ENCODE results near the gene TC2N.
"Not testable (repeated sequence)": the region's sequence is repeated elsewhere in the genome, so short reads cannot be mapped to it uniquely, and the experiment has no call there.

Gene TC2N

GRCh38 chr14:91751719-91752118 is 115.6 kb downstream of the TC2N start:
- DNase-seq: no peak

- DNase-seq: no peak
These were observed 116.6 kb downstream of the TC2N start for GRCh38 chr14:91750634-91751198.

DNA sequence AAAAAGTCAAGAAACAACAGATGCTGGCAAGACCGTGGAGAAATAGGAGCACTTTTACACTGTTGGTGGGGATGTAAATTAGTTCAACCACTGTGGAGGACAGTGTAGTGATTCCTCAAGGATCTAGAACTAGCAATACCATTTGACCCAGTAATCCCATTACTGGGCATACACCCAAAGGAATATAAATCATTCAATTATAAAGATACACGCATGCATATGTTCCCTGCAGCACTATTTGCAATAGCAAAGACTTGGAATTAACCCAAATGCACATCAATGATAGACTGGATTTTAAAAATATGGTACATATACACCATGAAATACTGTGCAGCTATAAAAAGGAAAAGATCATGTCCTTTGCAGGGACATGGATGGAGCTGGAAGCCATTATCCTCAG is 117.5 kb downstream of the TC2N start:
- DNase-seq: no peak

DNA sequence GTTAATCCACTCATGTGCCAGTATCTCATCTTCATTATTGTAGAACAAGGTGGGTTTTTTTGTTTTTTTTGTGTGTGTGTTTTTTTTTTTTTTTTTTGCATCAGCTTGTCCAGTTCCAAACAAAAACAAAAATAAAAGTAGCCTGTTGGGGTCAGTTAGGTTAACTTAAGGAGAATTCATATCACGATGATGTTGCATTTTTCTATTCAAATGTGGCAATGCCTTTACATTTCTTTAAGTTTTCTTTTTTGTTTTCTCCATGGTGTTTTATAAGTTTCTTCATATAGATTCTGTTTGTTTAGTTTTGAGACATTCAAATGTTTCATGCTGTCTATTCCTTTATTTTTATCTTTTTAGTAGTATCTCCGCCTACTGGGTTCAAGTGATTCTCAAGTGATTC is 119.3 kb downstream of the TC2N start:
- DNase-seq: no peak

- DNase-seq: no peak
These were observed 122.0 kb downstream of the TC2N start for GRCh38 chr14:91745344-91745743.

GRCh38 chr14:91744068-91744480 is 123.3 kb downstream of the TC2N start:
- no peak for DNase-seq

GRCh38 chr14:91743305-91743653 is 124.1 kb downstream of the TC2N start:
- no peak for DNase-seq

DNA sequence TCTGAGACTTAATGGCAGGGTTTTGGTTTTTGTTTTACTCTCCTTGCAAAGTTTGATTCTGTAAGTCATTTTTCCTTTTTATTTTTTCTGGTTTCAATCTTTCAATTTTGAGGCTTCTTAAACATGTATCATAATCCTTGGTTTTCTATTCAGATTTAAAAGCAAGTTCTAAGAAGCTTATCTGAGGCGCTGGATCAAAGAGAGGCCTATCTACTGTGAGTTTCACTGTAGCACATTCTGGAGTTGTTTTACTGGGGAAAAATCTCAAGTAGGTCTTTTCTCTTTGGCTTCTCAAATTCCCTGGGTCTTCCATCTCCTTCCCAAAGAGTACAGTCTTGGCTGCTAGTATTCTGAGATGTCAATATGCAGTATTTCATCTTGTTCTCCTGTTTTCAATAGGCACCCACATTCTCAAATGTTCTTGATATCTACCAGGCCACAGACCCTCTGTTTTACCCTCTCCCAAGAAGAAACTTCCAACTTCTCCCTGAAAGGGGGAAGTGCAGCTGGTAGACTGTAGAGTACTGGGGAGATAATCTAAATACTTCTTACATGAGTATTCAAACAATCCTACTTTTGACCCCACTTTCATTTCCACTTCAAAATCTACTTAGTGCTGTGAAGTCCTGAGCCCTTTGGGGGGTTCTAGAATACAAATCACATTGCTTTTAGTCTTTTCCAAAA is 124.6 kb downstream of the TC2N start:
- no peak for DNase-seq

- DNase-seq: not testable (repeated sequence)
These were observed 127.5 kb downstream of the TC2N start for GRCh38 chr14:91739867-91740266.

DNA sequence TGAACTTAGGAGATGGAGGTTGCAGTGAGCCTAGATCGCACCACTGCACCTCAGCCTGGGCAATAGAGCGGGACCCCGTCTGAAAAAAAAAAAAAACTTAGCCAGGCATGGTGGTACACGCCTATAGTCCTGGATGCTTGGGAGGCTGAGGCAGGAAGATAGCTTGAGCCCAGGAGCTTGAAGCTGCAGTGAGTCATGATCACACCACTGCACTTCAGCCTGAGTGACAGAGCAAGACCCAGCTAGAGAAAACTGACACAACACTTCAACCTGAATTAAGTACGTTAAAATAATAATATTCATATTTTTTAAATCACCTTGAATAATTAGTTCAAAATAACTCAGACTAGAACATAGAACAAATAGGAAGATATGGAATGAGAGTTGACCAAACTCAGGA is 129.7 kb downstream of the TC2N start:
- no peak for DNase-seq

DNA sequence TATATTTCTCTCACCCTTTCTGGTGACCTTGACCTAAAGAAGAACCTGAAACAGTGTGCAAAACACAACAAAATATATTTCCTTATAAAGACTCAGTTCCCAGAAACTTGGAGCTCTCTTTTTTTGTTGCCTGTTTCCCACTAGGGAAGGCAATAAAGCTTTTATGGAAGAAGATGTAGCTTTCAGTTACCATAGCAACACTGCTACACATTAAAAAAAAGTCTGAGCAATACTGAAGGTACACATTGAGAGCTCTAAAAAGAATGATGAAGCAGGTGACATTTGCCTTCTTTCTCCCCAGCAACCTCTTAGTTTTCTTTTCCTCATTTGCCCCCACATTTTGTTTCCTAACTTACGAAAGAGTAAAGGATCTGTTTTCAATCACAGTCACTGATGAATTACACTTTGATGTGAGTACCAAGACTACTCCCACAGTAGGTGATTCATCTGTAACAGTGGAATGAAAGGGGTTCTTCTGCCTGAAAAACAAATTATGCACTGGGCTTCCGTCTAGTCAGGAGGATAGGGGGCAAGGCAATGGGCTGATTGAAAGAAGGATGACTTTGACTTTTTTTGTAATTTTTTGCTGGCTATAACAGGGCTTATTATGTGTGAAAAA is 134.4 kb downstream of the TC2N start:
- no peak for DNase-seq

- no peak for DNase-seq
These were observed 134.9 kb downstream of the TC2N start for GRCh38 chr14:91732439-91732838.

- no peak for DNase-seq
These were observed 135.3 kb downstream of the TC2N start, which contains the start of gene CATSPERB for GRCh38 chr14:91731986-91732385. Gene CATSPERB, minus strand, starts transcription at chr14:91732086. Its CDS starts 2,607 bp downstream, at chr14:91729479.

DNA sequence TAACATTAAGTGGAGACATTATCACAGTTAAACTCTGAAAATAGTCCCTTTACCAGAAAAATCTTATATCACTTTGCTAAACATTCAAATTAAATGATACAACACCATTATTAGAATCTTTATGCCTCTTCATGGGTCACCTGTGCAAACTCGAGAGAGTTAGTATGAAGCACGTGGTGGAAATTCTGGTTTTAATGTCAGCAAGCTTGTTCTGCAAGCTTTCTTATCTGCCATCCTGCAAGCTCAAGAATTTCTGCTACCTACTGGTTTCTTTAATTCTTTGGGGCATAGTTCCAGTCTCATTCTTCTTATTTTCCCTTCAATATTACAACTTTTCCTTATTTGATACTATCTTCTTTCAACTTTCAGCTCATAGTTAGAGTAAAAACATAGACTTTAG is 136.3 kb downstream of the TC2N start:
- no peak for DNase-seq

GRCh38 chr14:91729756-91730155 is 137.6 kb downstream of the TC2N start:
- DNase-seq: no peak
